Inflammatory macrophage (primary cell): ENCODE measurements around the gene ZACN.

Experiments used
- DNase-seq, 2 donors: peaks; one replicate each; pipeline ENCODE4 v3.0.0-alpha.2; 2020 to 2022

ZACN gene

GRCh38 chr17:76104140-76104895 is 25.3 kb downstream of the ZACN start:
- no peak for DNase-seq

- DNase-seq, result no peak
Measured at GRCh38 chr17:76104896-76105231, 25.9 kb downstream of the ZACN start.

GRCh38 chr17:76106703-76107102 is 27.7 kb downstream of the ZACN start:
- DNase-seq, result no peak

GRCh38 chr17:76107509-76107908 is 28.5 kb downstream of the ZACN start:
- no peak for DNase-seq

GRCh38 chr17:76111956-76112355 is 33.0 kb downstream of the ZACN start:
- no peak for DNase-seq

GRCh38 chr17:76115138-76115754 is 36.3 kb downstream of the ZACN start:
- no peak for DNase-seq

- no peak for DNase-seq
Measured at GRCh38 chr17:76119409-76120371, 40.7 kb downstream of the ZACN start.

GRCh38 chr17:76120658-76121008 is 41.7 kb downstream of the ZACN start:
- DNase-seq, result no peak

GRCh38 chr17:76121932-76122430 is 43.0 kb downstream of the ZACN start:
- DNase-seq, result peak in 1 of 2 donors; percentile 5

- no peak for DNase-seq
Measured at GRCh38 chr17:76122431-76123190, 43.6 kb downstream of the ZACN start.

GRCh38 chr17:76123191-76123499 is 44.2 kb downstream of the ZACN start:
- no peak for DNase-seq

GRCh38 chr17:76123749-76124581 is 45.0 kb downstream of the ZACN start:
- DNase-seq, result no peak

GRCh38 chr17:76124582-76125390 is 45.8 kb downstream of the ZACN start:
- no peak for DNase-seq

GRCh38 chr17:76125391-76125675 is 46.4 kb downstream of the ZACN start:
- no peak for DNase-seq

GRCh38 chr17:76125922-76126321 is 46.9 kb downstream of the ZACN start:
- DNase-seq, result no peak

GRCh38 chr17:76130473-76130872 is 51.5 kb downstream of the ZACN start:
- DNase-seq, result no peak

GRCh38 chr17:76131051-76131691 is 52.2 kb downstream of the ZACN start:
- DNase-seq, result no peak

GRCh38 chr17:76131692-76132573 is 53.0 kb downstream of the ZACN start:
- no peak for DNase-seq
